ENCODE results near the gene ZBTB25. TPM values are rescaled to one million over a fixed set of nuclear protein-coding genes. Genes with fewer than 3 reads are reported as not detected.

ZBTB25 gene
- total and polyA plus RNA-seq, 2 donors (not counting 1 experiment from before 2014, with no cell fraction given) = 7.2 to 9.2 TPM

DNA sequence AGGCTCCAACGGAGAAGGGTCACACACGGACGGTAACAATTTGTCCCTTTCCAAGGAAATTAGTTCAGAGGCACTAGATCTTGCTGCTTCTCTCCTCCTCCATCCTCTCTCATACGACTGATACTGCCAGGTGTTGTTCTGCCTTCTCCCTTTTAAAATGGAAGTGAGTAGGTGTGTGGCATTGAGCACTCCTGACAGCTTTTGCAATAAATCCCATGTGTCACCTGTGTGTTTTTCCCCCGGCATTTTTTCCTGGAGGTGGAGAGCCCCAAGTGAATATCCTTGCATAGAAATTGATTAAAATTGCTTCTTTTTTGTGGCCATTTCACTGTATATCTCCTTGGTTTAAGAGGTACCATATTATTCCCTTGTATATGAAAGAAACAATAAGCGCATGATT lies 64.5 kb downstream of the ZBTB25 start:
- Histone ChIP-seq H2AFZ (ENCODE audit: low read length) (no peak overlapping the region), H3K4me1 (ENCODE audit: control insufficient read depth, extremely low read depth, insufficient read depth, low read length) (peaks cover 8% of the 10 kb centered on the region), H3K27me3 (ENCODE audit: control insufficient read depth, insufficient read depth, low read length) (no peaks in the 10 kb centered on the region), H3K4me2 (ENCODE audit: extremely low read depth, insufficient read depth, low read length) (no peak overlapping the region), H3K9ac (ENCODE audit: insufficient read depth, low read length) (no peak overlapping the region), H3K9me3 (ENCODE audit: control insufficient read depth, insufficient read depth, low read depth, low read length) (no peaks in the 10 kb centered on the region), H4K20me1 (ENCODE audit: control insufficient read depth, extremely low read depth, insufficient read depth, low read length) (no peaks in the 10 kb centered on the region), H3K36me3 (ENCODE audit: control insufficient read depth, insufficient read depth, low read length) (peaks cover 8% of the 10 kb centered on the region), H3K79me2 (ENCODE audit: control insufficient read depth, insufficient read depth, low read length) (no peaks in the 10 kb centered on the region), H3K27ac (ENCODE audit: insufficient read depth, low read length) (peak overlapping the region; percentile 51), H3K4me3 (replicated peaks in 1 of 4; ENCODE audit: control extremely low read depth in 1 of 4, insufficient read depth in 1 of 4, low read depth in 3 of 4, low read length in 4 of 4) (no peak overlapping the region)
- TF ChIP-seq, protein P1, sequence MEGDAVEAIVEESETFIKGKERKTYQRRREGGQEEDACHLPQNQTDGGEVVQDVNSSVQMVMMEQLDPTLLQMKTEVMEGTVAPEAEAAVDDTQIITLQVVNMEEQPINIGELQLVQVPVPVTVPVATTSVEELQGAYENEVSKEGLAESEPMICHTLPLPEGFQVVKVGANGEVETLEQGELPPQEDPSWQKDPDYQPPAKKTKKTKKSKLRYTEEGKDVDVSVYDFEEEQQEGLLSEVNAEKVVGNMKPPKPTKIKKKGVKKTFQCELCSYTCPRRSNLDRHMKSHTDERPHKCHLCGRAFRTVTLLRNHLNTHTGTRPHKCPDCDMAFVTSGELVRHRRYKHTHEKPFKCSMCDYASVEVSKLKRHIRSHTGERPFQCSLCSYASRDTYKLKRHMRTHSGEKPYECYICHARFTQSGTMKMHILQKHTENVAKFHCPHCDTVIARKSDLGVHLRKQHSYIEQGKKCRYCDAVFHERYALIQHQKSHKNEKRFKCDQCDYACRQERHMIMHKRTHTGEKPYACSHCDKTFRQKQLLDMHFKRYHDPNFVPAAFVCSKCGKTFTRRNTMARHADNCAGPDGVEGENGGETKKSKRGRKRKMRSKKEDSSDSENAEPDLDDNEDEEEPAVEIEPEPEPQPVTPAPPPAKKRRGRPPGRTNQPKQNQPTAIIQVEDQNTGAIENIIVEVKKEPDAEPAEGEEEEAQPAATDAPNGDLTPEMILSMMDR (conservative IDR thresholded peaks at IDR 0.05 in 1 of 2, IDR thresholded peaks at IDR 0.05 in 1 of 2; ENCODE audit: low read depth in 1 of 2, low read length in 2 of 2) = no peak
- TF ChIP-seq EZH2 (IDR thresholded peaks at IDR 0.05; ENCODE audit: low read length, missing control alignments) = no peak
- no peak for DNase-seq (ENCODE audit: low read depth in 2 of 2)

DNA sequence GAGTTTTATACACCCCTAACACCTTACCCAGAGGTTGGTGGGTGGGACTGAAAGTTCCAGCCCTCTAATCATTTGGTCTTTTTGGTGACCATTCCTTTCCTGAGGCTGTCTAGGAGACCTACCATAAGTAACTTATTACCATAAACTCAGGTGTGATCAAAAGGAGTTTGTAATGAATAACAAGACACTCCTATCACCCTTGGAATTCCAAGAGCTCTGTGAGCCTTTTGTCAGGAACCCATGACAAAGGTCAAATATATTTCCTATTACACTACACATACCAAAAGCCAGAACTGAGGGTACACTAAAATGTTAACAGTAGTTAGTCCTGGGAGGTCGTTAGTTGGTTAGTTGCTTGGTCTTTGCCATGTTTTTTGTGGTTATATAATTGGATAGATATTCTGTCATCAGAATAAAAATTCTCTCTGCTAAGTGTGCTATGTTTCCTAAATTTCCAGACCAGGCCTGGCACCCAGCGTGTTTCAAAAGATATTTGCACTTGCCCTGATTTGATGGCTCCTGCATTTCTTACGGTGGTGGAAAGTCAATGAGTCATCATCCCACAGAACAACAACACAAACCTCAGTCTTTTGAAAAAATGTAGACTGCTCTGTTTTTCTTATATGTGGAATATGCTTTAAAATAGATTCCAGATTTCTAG lies 65.3 kb downstream of the ZBTB25 start:
- no peak overlapping the region for H2AFZ ChIP-seq (ENCODE audit: low read length)
- peaks cover 8% of the 10 kb centered on the region for H3K4me1 ChIP-seq (ENCODE audit: control insufficient read depth, extremely low read depth, insufficient read depth, low read length)
- H4K20me1 ChIP-seq (ENCODE audit: control insufficient read depth, extremely low read depth, insufficient read depth, low read length) = no peaks in the 10 kb centered on the region
- H3K79me2 ChIP-seq (ENCODE audit: control insufficient read depth, insufficient read depth, low read length) = no peaks in the 10 kb centered on the region
- H3K27me3 ChIP-seq (ENCODE audit: control insufficient read depth, insufficient read depth, low read length) = no peaks in the 10 kb centered on the region
- DNase-seq (ENCODE audit: low read depth in 2 of 2) = peak; percentile 76 to 95
- peak overlapping the region; percentile 38 for H3K27ac ChIP-seq (ENCODE audit: insufficient read depth, low read length)
- no peak overlapping the region for H3K4me3 ChIP-seq (replicated peaks in 1 of 4; ENCODE audit: control extremely low read depth in 1 of 4, insufficient read depth in 1 of 4, low read depth in 3 of 4, low read length in 4 of 4)
- TF ChIP-seq, protein P1 (conservative IDR thresholded peaks at IDR 0.05 in 1 of 2, IDR thresholded peaks at IDR 0.05 in 1 of 2; ENCODE audit: low read depth in 1 of 2, low read length in 2 of 2) = no peak
- no peak for TF ChIP-seq EZH2 (IDR thresholded peaks at IDR 0.05; ENCODE audit: low read length, missing control alignments)
- peak overlapping the region; percentile 32 for H3K4me2 ChIP-seq (ENCODE audit: extremely low read depth, insufficient read depth, low read length)
- no peak overlapping the region for H3K9ac ChIP-seq (ENCODE audit: insufficient read depth, low read length)
- H3K36me3 ChIP-seq (ENCODE audit: control insufficient read depth, insufficient read depth, low read length) = peaks cover 10% of the 10 kb centered on the region
- no peaks in the 10 kb centered on the region for H3K9me3 ChIP-seq (ENCODE audit: control insufficient read depth, insufficient read depth, low read depth, low read length)

DNA sequence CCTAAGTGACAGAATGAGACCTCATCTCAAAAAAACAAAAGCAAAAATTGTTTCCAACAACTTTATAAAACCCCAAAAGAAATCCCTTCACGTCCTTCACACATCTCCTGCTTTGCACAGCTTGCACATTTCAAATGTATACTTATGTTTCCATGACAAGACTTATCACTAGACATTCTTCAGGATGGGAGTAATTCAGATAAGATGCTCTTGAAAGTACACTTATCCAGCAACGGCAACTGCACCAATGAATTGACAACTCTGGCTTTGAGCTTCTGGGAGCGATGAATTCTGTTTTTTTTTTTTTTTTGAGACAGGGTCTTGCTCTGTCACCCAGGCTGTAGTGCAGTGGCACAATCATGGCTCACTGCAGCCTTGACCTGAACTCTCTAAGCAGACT lies 69.1 kb downstream of the ZBTB25 start:
- Histone ChIP-seq H3K27ac (ENCODE audit: insufficient read depth, low read length) (no peak overlapping the region), H3K79me2 (ENCODE audit: control insufficient read depth, insufficient read depth, low read length) (no peaks in the 10 kb centered on the region), H3K27me3 (ENCODE audit: control insufficient read depth, insufficient read depth, low read length) (no peaks in the 10 kb centered on the region), H4K20me1 (ENCODE audit: control insufficient read depth, extremely low read depth, insufficient read depth, low read length) (no peaks in the 10 kb centered on the region), H3K4me1 (ENCODE audit: control insufficient read depth, extremely low read depth, insufficient read depth, low read length) (peaks cover 8% of the 10 kb centered on the region), H3K4me3 (replicated peaks in 1 of 4; ENCODE audit: control extremely low read depth in 1 of 4, insufficient read depth in 1 of 4, low read depth in 3 of 4, low read length in 4 of 4) (no peak overlapping the region), H2AFZ (ENCODE audit: low read length) (no peak overlapping the region), H3K9ac (ENCODE audit: insufficient read depth, low read length) (no peak overlapping the region), H3K36me3 (ENCODE audit: control insufficient read depth, insufficient read depth, low read length) (peaks cover 7% of the 10 kb centered on the region), H3K4me2 (ENCODE audit: extremely low read depth, insufficient read depth, low read length) (no peak overlapping the region), H3K9me3 (ENCODE audit: control insufficient read depth, insufficient read depth, low read depth, low read length) (no peaks in the 10 kb centered on the region)
- TF ChIP-seq EZH2 (IDR thresholded peaks at IDR 0.05; ENCODE audit: low read length, missing control alignments) = no peak
- TF ChIP-seq, protein P1 (conservative IDR thresholded peaks at IDR 0.05 in 1 of 2, IDR thresholded peaks at IDR 0.05 in 1 of 2; ENCODE audit: low read depth in 1 of 2, low read length in 2 of 2) = no peak
- DNase-seq (ENCODE audit: low read depth in 2 of 2) = peak in 1 of 2 donors; percentile 63
